Prostate gland (tissue), 2 donors: ENCODE measurements around the gene ATG7. TPM values are rescaled to one million over a fixed set of nuclear protein-coding genes. Genes with fewer than 3 reads are reported as not detected.

ENCODE experiments used
- DNase-seq: peaks from one replicate; pipeline ENCODE4 v3.0.0-alpha.2; 2019; ENCODE audit warnings: low spot score
- H3K27ac ChIP-seq, 2 donors: fragments of 200-600 bp; sonication (generic); 2 replicates each; pipeline ENCODE4 v1.5.1; 2017 to 2019
- H3K27me3 ChIP-seq: fragments of 200-600 bp; sonication (generic); replicated peaks from 2 replicates; pipeline ENCODE4 v1.5.1; 2019; ENCODE audit not compliant: insufficient read depth
- H3K36me3 ChIP-seq, 2 donors: fragments of 200-600 bp; sonication (generic); 1 replicate in 1 of 2; 2 replicates in 1 of 2; pipeline versions ENCODE4 v1.5.1 to v1.8.1; 2017 to 2019
- H3K4me1 ChIP-seq: fragments of 200-600 bp; sonication (generic); replicated peaks from 2 replicates; pipeline ENCODE4 v1.5.1; 2019
- H3K4me3 ChIP-seq, 2 donors: fragments of 200-600 bp; sonication (generic); 2 replicates each; pipeline ENCODE4 v1.5.1; 2017 to 2019
- H3K9me3 ChIP-seq: fragments of 200-600 bp; sonication (generic); 2 replicates; pipeline ENCODE4 v1.5.1; 2017
- CTCF ChIP-seq, 4 experiments: fragments of 200-600 bp in 2 of 4; fragments of 450-650 bp in 2 of 4; sonication (generic) in 2 of 4; IDR thresholded peaks; 1 replicate in 3 of 4; 2 replicates in 1 of 4; pipeline ENCODE4 v1.5.1; 2016 to 2019; ENCODE audit warnings: antibody characterized with exemption in 4 of 4, mild to moderate bottlenecking in 2 of 4, moderate library complexity in 2 of 4
- POLR2A ChIP-seq: fragments of 450-650 bp; IDR thresholded peaks from one replicate; pipeline ENCODE4 v1.6.1; 2016; ENCODE audit warnings: antibody characterized with exemption, mild to moderate bottlenecking
- POLR2AphosphoS5 ChIP-seq: sonication (generic); formaldehyde crosslinking; IDR thresholded peaks from one replicate; pipeline ENCODE4 v1.6.1; 2017; ENCODE audit warnings: antibody characterized with exemption
- whole genome bisulfite sequencing: methylation state at CpG from one replicate; pipeline ENCODE4 v1.1.5; 2018; 5-methylcytosine and 5-hydroxymethylcytosine counted together
- intact Hi-C: fragments of 100-400 bp; cut with DNase I; formaldehyde crosslinking; loops from one replicate; pipeline ENCODE4 v1.14.2; 2022
- total RNA-seq, 2 donors: library from RNA; depleted of rRNA; stranded (reverse); fragments of >200 nt; gene quantifications; one replicate each; pipeline ENCODE4 v1.1.0, GENCODE V29; 2016

The ATG7 gene
- total RNA-seq, 2 donors from 2014 or later: 25.2 to 66.5 TPM

- intact Hi-C loops: no loop called here
- no peak for TF ChIP-seq POLR2AphosphoS5
- no peak for TF ChIP-seq POLR2A
- no peak for TF ChIP-seq CTCF (IDR thresholded peaks at IDR 0.05)
Observed at GRCh38 chr3:11260460-11260859, 11.7 kb upstream of the ATG7 start.

DNA sequence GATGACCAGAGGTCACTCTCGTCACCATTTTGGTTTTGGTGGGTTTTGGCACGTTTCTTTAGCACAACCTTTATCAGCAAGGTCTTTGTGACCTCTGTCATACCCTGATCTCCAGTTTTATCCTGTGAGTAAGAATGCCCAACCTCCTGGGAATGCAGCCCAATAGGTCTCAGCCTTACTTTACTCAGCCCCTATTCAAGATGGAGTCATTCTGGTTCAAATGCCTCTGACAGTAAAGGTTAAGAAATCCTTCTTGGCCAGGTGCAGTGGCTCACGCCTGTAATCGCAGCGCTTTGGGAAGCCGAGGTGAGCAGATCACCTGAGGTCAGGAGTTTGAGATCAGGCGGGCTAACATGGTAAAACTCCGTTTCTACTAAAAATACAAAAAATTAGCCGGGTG lies 3.2 kb upstream of the ATG7 start:
- Histone ChIP-seq H3K9me3 (no peaks in the 10 kb centered on the region), H3K4me1 (peaks cover 5% of the 10 kb centered on the region), H3K27me3 (no peaks in the 10 kb centered on the region), H3K36me3 (no peaks in the 10 kb centered on the region), H3K4me3 (no peak overlapping the region), H3K27ac (no peak overlapping the region)
- intact Hi-C loops: no loop called here
- TF ChIP-seq POLR2AphosphoS5: no peak
- TF ChIP-seq POLR2A: no peak
- TF ChIP-seq CTCF (IDR thresholded peaks at IDR 0.05): no peak
- no peak for DNase-seq
- 84% methylated on average over 9 of the region's 9 CpGs for WGBS

More at GRCh38 chr3:11260460-11260859, 11.7 kb upstream of the ATG7 start:
- Histone ChIP-seq H3K36me3 (no peaks in the 10 kb centered on the region), H3K4me3 (no peak overlapping the region), H3K27me3 (no peaks in the 10 kb centered on the region), H3K27ac (no peak overlapping the region), H3K4me1 (no peaks in the 10 kb centered on the region), H3K9me3 (no peaks in the 10 kb centered on the region)
- no peak for DNase-seq
- WGBS: 83% methylated on average over 3 of the region's 3 CpGs

- H3K27ac ChIP-seq: peak overlapping the region in 1 of 2 donors; percentile 77
- TF ChIP-seq CTCF (IDR thresholded peaks at IDR 0.05) (no peak), POLR2AphosphoS5 (no peak), POLR2A (no peak)
Observed at GRCh38 chr3:11272906-11273574, 843 bp downstream of the ATG7 start.

DNA sequence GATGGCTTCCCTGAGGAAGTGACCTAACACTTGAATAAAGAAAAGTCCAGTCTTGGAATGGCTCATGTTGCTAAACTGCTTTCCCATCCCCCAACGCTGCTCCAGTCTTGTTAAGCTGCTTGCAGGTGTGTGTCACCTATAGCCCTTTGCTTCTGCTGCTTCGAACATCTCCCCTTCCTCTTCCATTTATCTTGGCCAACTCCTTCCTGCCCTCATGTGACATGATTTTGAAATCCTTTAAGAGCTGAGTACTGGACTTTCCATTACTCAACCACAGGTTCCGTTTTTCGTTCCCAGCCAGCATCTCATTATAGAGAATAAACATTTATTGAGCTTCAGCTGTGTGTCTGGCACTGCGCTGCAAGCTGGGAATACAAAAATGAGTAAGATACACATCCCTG lies 1.7 kb downstream of the ATG7 start:
- TF ChIP-seq POLR2AphosphoS5 (no peak), POLR2A (no peak), CTCF (IDR thresholded peaks at IDR 0.05) (no peak)
- peaks cover 5% of the 10 kb centered on the region for H3K4me1 ChIP-seq
- H3K4me3 ChIP-seq: no peak overlapping the region
- no peaks in the 10 kb centered on the region for H3K27me3 ChIP-seq
- no peak overlapping the region for H3K27ac ChIP-seq
- intact Hi-C loops: no loop called here
- 81% methylated on average over 5 of the region's 5 CpGs for WGBS
- no peak for DNase-seq
- no peaks in the 10 kb centered on the region for H3K36me3 ChIP-seq
- H3K9me3 ChIP-seq: no peaks in the 10 kb centered on the region

More at GRCh38 chr3:11272906-11273574, 843 bp downstream of the ATG7 start:
- 3% methylated on average over 9 of the region's 9 CpGs for WGBS
- Histone ChIP-seq H3K27me3 (no peaks in the 10 kb centered on the region), H3K36me3 (no peaks in the 10 kb centered on the region), H3K9me3 (no peaks in the 10 kb centered on the region), H3K4me3 (peak overlapping the region; percentile 70 to 85), H3K4me1 (peaks cover 5% of the 10 kb centered on the region)
- DNase-seq: no peak
- intact Hi-C loops: no loop called here

DNA sequence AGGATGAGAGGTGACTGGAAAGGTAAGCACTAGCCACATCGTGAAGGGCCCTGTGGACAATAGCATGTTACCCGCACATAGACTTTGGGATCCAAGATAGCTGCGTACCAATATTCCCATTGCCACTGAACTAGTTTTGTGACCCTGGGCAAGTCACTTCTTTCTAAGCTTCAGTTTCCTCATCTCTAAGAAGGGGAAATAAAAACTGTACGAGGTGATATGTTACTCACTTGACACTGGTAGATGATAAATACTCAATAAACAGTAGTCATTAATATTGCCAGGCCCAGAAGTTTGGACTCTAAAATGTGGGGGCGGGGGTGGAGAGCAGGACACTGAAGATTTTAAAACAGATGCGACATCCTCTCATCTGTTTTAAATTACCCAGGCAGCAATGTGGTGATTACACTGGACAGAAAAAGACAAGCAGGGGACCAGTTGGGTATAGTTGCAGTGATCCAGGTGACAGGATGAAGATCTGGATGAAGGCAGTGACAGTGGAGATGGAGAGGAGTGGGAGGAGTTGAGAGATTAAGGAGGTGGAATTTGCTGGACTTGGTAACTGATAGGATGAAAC lies 2.5 kb downstream of the ATG7 start:
- no peaks in the 10 kb centered on the region for H3K9me3 ChIP-seq
- intact Hi-C loops: no loop called here
- no peak for TF ChIP-seq CTCF (IDR thresholded peaks at IDR 0.05)
- TF ChIP-seq POLR2A: no peak
- TF ChIP-seq POLR2AphosphoS5: no peak
- H3K4me3 ChIP-seq: no peak overlapping the region
- H3K36me3 ChIP-seq: no peaks in the 10 kb centered on the region
- no peaks in the 10 kb centered on the region for H3K27me3 ChIP-seq
- WGBS: 87% methylated on average over 6 of the region's 6 CpGs
- peaks cover 5% of the 10 kb centered on the region for H3K4me1 ChIP-seq
- DNase-seq: no peak
- H3K27ac ChIP-seq: no peak overlapping the region
